KOPT-K1 (cell line): ENCODE measurements around the gene UNC119B.

Experiments used
- H3K27ac ChIP-seq: fragments of 200-600 bp; sonication (generic); 2 replicates; pipeline ENCODE4 v1.5.1; 2016; ENCODE audit warnings: antibody characterized with exemption, mild to moderate bottlenecking, low read depth, low read length; ENCODE audit not compliant: poor library complexity, severe bottlenecking
- H3K36me3 ChIP-seq: fragments of 200-600 bp; sonication (generic); 2 replicates; pipeline ENCODE4 v1.5.1; 2017; ENCODE audit warnings: antibody characterized with exemption, mild to moderate bottlenecking, low read length, moderate library complexity; ENCODE audit not compliant: insufficient read depth
- H3K9me3 ChIP-seq: fragments of 200-600 bp; sonication (generic); 2 replicates; pipeline ENCODE4 v1.5.1; 2017; ENCODE audit warnings: antibody characterized with exemption, low read length, mild to moderate bottlenecking; ENCODE audit not compliant: insufficient read depth, poor library complexity, severe bottlenecking

The UNC119B gene

GRCh38 chr12:120699553-120699952, 10.7 kb upstream of the UNC119B start:
- Histone ChIP-seq H3K36me3 (peaks cover 95% of the 10 kb centered on the region), H3K27ac (no peak overlapping the region), H3K9me3 (no peaks in the 10 kb centered on the region)

- no peak overlapping the region for H3K27ac ChIP-seq
- H3K9me3 ChIP-seq = no peaks in the 10 kb centered on the region
- peaks cover 93% of the 10 kb centered on the region for H3K36me3 ChIP-seq
Observed at GRCh38 chr12:120700886-120701285, 9.4 kb upstream of the UNC119B start.

GRCh38 chr12:120702637-120703036, 7.6 kb upstream of the UNC119B start:
- Histone ChIP-seq H3K36me3 (peaks cover 75% of the 10 kb centered on the region), H3K27ac (no peak overlapping the region), H3K9me3 (no peaks in the 10 kb centered on the region)

- Histone ChIP-seq H3K36me3 (peaks cover 67% of the 10 kb centered on the region), H3K9me3 (no peaks in the 10 kb centered on the region), H3K27ac (no peak overlapping the region)
Observed at GRCh38 chr12:120703311-120703942, 6.8 kb upstream of the UNC119B start.

- H3K27ac ChIP-seq = no peak overlapping the region
- peaks cover 46% of the 10 kb centered on the region for H3K36me3 ChIP-seq
- H3K9me3 ChIP-seq = no peaks in the 10 kb centered on the region
Observed at GRCh38 chr12:120705618-120706017, 4.6 kb upstream of the UNC119B start.

GRCh38 chr12:120706029-120706428, 4.2 kb upstream of the UNC119B start:
- Histone ChIP-seq H3K27ac (no peak overlapping the region), H3K9me3 (no peaks in the 10 kb centered on the region), H3K36me3 (peaks cover 41% of the 10 kb centered on the region)

GRCh38 chr12:120708651-120709050, 1.6 kb upstream of the UNC119B start:
- H3K27ac ChIP-seq = no peak overlapping the region
- peaks cover 21% of the 10 kb centered on the region for H3K36me3 ChIP-seq

GRCh38 chr12:120710805-120711296, 593 bp downstream of the UNC119B start:
- Histone ChIP-seq H3K27ac (peak overlapping the region; percentile 74), H3K9me3 (no peaks in the 10 kb centered on the region), H3K36me3 (peaks cover 26% of the 10 kb centered on the region)

More at GRCh38 chr12:120708651-120709050, 1.6 kb upstream of the UNC119B start:
- H3K9me3 ChIP-seq = no peaks in the 10 kb centered on the region

GRCh38 chr12:120711411-120711810, 1.2 kb downstream of the UNC119B start:
- peak overlapping the region; percentile 74 for H3K27ac ChIP-seq
- H3K9me3 ChIP-seq = no peaks in the 10 kb centered on the region
- peaks cover 32% of the 10 kb centered on the region for H3K36me3 ChIP-seq

- Histone ChIP-seq H3K27ac (no peak overlapping the region), H3K36me3 (peaks cover 44% of the 10 kb centered on the region), H3K9me3 (no peaks in the 10 kb centered on the region)
Observed at GRCh38 chr12:120712610-120713009, 2.4 kb downstream of the UNC119B start.

- Histone ChIP-seq H3K9me3 (no peaks in the 10 kb centered on the region), H3K27ac (no peak overlapping the region), H3K36me3 (peaks cover 56% of the 10 kb centered on the region)
Observed at GRCh38 chr12:120713861-120714482, 3.7 kb downstream of the UNC119B start.

GRCh38 chr12:120718055-120718454, 7.8 kb downstream of the UNC119B start:
- Histone ChIP-seq H3K9me3 (no peaks in the 10 kb centered on the region), H3K27ac (peak overlapping the region; percentile 37), H3K36me3 (peaks cover 97% of the 10 kb centered on the region)

GRCh38 chr12:120719072-120719471, 8.8 kb downstream of the UNC119B start:
- Histone ChIP-seq H3K27ac (peak overlapping the region; percentile 37), H3K9me3 (no peaks in the 10 kb centered on the region), H3K36me3 (peaks cover 99% of the 10 kb centered on the region)

GRCh38 chr12:120719496-120720233, 9.4 kb downstream of the UNC119B start:
- no peaks in the 10 kb centered on the region for H3K9me3 ChIP-seq
- H3K27ac ChIP-seq = peak overlapping the region; percentile 37
- peaks cover 99% of the 10 kb centered on the region for H3K36me3 ChIP-seq

- no peak overlapping the region for H3K27ac ChIP-seq
Observed at GRCh38 chr12:120720234-120720986, 10.2 kb downstream of the UNC119B start.

More at GRCh38 chr12:120720234-120720986, 10.2 kb downstream of the UNC119B start:
- Histone ChIP-seq H3K36me3 (peaks cover 93% of the 10 kb centered on the region), H3K9me3 (no peaks in the 10 kb centered on the region)
